Stimulated activated CD8-positive, alpha-beta memory T cell treated with anti-CD3 and anti-CD28 coated beads, Interleukin-4, amount 100 ng/mL, for 48 hours (primary cell): ENCODE results near the gene IBTK.
"Not testable (repeated sequence)": the region's sequence is repeated elsewhere in the genome, so short reads cannot be mapped to it uniquely, and the experiment has no call there.

Source experiments
- DNase-seq: peaks from one replicate; pipeline ENCODE4 v3.0.0-alpha.2; 2020

The IBTK gene

GRCh38 chr6:82172594-82172993 is 75.0 kb downstream of the IBTK start:
- DNase-seq: no peak

GRCh38 chr6:82169138-82169876 is 78.2 kb downstream of the IBTK start:
- DNase-seq: no peak

- DNase-seq: no peak
Observed at GRCh38 chr6:82166493-82166892, 81.1 kb downstream of the IBTK start.

GRCh38 chr6:82160255-82160990 is 87.1 kb downstream of the IBTK start:
- no peak for DNase-seq

GRCh38 chr6:82152786-82153185 is 94.8 kb downstream of the IBTK start:
- not testable (repeated sequence) for DNase-seq

DNA sequence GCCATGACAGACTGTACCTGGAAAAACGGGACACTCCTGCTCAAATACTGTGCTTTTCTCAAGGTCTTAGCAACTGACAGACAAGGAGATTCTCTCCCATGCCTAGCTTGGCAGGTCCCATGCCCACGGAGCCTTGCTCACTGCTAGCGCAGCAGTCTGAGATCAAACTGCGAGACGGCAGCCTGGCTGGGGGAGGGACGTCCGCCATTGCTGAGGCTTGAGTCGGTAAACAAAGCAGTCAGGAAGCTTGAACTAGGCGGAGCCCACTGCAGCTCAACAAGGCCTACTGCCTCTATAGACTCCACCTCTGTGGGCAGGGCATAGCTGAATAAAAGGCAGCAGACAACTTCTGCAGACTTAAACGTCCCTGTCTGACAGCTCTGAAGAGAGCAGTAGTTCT is 96.4 kb downstream of the IBTK start:
- DNase-seq: not testable (repeated sequence)

GRCh38 chr6:82145926-82146452 is 101.6 kb downstream of the IBTK start:
- DNase-seq: no peak

DNA sequence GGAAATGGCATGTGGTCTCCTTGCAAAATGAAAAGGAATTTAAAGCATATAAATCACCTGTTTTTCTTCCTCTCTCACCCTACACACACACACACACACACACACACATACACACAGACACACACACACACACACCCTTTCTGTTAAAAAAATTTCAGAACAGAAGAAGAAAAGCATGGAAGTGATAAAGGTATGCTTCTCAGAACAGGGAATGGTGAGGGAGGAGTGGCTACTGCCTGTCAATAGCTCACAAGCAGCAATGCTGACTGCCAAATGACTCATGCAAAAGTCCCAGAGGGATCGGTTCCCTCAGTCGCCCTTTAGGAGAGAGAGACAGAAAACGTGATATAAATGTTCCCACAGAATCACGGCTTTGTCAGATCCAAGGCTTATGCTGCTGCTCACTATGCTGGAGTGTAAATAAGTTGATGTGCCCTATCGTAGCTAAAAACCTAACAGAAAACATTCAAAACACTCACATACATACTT is 102.6 kb downstream of the IBTK start:
- no peak for DNase-seq

DNA sequence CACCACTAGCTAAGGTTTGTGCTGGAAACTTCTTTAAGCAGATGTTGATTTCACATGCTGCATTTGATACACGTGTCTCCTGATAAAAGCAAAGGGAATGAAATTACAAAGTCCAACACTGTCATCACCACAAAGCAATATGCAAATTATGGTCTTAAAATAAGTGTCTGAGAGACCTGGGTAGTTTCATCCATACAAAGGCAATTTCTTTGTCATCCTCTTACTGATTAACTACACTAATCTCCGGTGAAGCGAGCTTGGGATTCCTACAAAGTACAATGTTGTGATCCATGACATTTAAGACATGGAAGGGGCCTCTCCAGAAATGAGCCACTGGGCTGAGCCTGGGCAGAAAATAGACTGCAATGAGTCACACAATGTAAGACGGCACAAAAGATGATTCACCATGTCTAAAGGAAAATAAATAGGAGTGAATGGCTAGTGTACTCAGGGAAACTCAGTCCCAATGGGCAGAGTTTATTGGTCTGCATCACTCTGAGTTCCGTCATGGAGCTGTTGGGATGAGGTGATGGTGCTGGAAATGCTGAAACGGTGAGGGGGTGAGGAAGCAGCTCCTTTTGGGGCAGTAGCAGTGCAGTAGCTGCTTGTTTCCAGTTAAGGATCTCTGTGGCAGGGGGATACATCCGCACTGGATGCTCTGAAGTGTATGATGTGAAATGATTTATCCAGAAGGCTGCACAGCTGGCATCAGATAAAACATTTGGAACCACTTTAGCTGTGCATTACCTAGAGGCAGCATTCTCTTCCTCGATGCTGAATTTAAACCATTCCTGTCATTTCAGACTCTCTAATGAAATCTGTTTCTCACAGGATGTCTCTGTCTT is 103.3 kb downstream of the IBTK start:
- DNase-seq: no peak

DNA sequence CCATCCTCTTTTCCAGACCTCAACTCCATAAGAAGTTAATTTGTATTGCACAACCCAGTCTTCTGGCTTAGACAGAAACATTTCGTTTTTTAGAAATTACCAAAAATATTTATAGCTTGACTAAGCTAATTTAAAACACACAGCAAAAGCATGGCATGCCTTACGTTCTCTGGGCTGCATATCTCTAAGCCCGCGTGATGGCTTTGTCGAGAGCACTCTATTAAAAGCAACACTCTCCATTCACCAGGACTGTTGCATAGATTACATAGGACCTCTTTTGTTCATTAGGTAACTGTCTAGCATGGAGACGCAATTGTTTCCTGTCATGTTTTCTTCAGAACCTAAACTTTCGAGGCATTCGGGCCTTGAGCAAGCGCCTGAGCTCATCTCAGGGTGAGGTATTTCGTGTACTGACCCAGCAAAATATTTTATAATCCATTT is 104.5 kb downstream of the IBTK start:
- DNase-seq: no peak

- no peak for DNase-seq
Observed at GRCh38 chr6:82142524-82142923, 105.0 kb downstream of the IBTK start.

DNA sequence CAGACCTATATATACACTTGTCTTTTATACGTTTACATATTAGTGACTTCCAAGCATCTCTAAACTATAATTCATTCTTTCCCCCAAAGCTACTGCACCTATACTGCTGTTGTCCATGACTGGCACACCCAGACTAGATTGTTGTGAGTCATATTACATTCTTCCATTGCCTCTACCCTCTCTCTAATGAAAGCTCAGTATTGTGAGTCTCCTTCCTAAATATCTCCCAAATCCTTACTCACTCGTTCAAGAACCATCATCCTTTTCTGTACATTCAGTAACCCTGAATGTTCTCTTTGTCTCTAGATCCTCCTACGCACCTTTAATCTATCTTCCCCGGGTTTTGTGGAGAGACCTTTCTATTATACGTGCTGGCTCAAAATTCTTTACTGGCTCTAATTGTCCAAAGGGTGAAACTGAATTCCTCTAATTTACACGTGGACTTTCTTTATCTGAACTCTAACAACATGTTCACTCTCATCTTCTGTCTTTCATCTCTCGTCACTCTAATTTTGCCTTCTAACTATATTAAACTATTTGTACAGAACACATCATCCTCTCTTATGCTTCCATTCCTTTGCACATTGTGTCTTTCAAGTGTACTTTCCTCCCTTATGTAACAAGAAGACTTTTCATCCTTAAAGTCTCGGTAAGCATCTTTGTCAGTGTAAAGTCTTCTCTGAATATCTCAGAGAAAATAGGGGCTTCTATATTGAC is 109.3 kb downstream of the IBTK start:
- DNase-seq: no peak

DNA sequence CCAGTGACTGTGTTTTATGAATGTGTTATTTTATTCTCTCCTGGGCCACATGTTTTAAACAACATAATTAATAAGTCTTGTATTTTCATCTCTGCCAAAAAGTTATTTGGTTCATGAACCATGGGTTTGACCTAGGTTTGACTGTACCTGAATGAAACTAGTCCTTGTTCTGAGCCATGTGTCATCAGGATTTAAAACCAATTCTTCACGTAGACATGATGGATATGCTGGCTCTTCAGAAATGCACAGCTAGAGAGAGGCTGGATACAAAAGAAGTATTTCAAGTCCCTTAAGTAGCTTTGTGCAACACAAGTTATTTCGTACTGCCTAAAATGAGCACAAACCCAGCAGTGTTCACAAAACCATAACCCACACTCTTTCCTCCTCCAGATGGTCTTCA is 116.1 kb downstream of the IBTK start:
- no peak for DNase-seq

- DNase-seq: no peak
Observed at GRCh38 chr6:82129797-82130196, 117.7 kb downstream of the IBTK start.

DNA sequence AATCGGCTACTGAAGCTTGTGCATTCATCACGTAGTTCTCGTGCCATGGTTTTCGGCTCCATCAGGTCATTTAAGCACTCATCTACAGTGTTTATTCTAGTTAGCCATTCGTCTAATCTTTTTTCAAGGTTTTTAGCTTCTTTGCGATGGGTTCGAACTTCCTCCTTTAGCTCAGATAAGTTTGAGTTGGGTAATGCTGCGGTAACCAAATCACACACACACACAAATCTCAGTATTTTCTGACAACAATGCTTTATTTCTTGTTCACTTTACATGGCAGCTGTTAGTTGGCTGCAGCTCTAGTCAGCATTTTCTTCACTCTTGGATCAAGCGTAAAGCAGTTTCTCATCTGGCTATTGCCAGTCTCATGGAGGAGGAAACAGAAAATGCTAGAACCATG is 118.6 kb downstream of the IBTK start:
- not testable (repeated sequence) for DNase-seq

GRCh38 chr6:82123632-82124031 is 123.9 kb downstream of the IBTK start:
- no peak for DNase-seq
